CMK (cell line): ENCODE results near the gene MOSPD3.

Experiments
- DNase-seq: peaks from one replicate; pipeline ENCODE4 v3.0.0-alpha.2; 2010; ENCODE audit warnings: low read depth

MOSPD3 gene

GRCh38 chr7:100591596-100591995, 20.7 kb upstream of the MOSPD3 start:
- no peak for DNase-seq

GRCh38 chr7:100595188-100595587, 17.2 kb upstream of the MOSPD3 start:
- DNase-seq: no peak

GRCh38 chr7:100598425-100598824, 13.9 kb upstream of the MOSPD3 start:
- DNase-seq: no peak

GRCh38 chr7:100599911-100600729, 12.2 kb upstream of the MOSPD3 start:
- DNase-seq: no peak

GRCh38 chr7:100600730-100601038, 11.7 kb upstream of the MOSPD3 start:
- no peak for DNase-seq

GRCh38 chr7:100602889-100603725, 9.2 kb upstream of the MOSPD3 start:
- DNase-seq: no peak

GRCh38 chr7:100603726-100604027, 8.7 kb upstream of the MOSPD3 start:
- no peak for DNase-seq

- DNase-seq: no peak
Observed at GRCh38 chr7:100604028-100604975, 8.0 kb upstream of the MOSPD3 start.

GRCh38 chr7:100604976-100605911, 7.1 kb upstream of the MOSPD3 start:
- DNase-seq: no peak

GRCh38 chr7:100606313-100606712, 6.0 kb upstream of the MOSPD3 start:
- DNase-seq: no peak

- no peak for DNase-seq
Observed at GRCh38 chr7:100607111-100607510, 5.2 kb upstream of the MOSPD3 start.

GRCh38 chr7:100609958-100610357, 2.4 kb upstream of the MOSPD3 start:
- DNase-seq: no peak

- DNase-seq: no peak
Observed at GRCh38 chr7:100612730-100613390, 520 bp downstream of the MOSPD3 start.

GRCh38 chr7:100613412-100614175, 1.3 kb downstream of the MOSPD3 start:
- no peak for DNase-seq

- no peak for DNase-seq
Observed at GRCh38 chr7:100614308-100614861, 2.0 kb downstream of the MOSPD3 start.

GRCh38 chr7:100620239-100620638, 7.9 kb downstream of the MOSPD3 start:
- no peak for DNase-seq

- no peak for DNase-seq
Observed at GRCh38 chr7:100620804-100621203, 8.5 kb downstream of the MOSPD3 start.

GRCh38 chr7:100621554-100621953, 9.2 kb downstream of the MOSPD3 start:
- no peak for DNase-seq

- DNase-seq: no peak
Observed at GRCh38 chr7:100623951-100624824, 11.8 kb downstream of the MOSPD3 start.
